Measurements from ENCODE around the gene NKD2. TPM values are rescaled to one million over a fixed set of nuclear protein-coding genes. Genes with fewer than 3 reads are reported as not detected.

NKD2 gene
- total RNA-seq, 1 experiment from 2014 or later = 20.4 TPM

- Histone ChIP-seq H3K27ac (ENCODE audit: low read depth, low read length) (no peak overlapping the region), H3K9ac (ENCODE audit: low read length) (no peak overlapping the region), H2AFZ (ENCODE audit: low read depth, low read length, poor library complexity, severe bottlenecking) (no peak overlapping the region), H3K36me3 (ENCODE audit: control insufficient read depth in 1 of 2, insufficient read depth in 2 of 2, low read length in 2 of 2) (no peaks in the 10 kb centered on the region; a peak in 2 of 4 replicates), H3K9me3 (ENCODE audit: control insufficient read depth in 1 of 2, insufficient read depth in 1 of 2, low read depth in 1 of 2, low read length in 2 of 2) (no peaks in the 10 kb centered on the region), H3K9me2 (ENCODE audit: insufficient read depth) (no peaks in the 10 kb centered on the region), H4K20me1 (ENCODE audit: insufficient read depth) (no peaks in the 10 kb centered on the region), H3K27me3 (ENCODE audit: insufficient read depth, low read length) (no peaks in the 10 kb centered on the region), H3K4me1 (ENCODE audit: control insufficient read depth in 1 of 2, insufficient read depth in 2 of 2, low read length in 2 of 2) (no peaks in the 10 kb centered on the region), H3K4me3 (replicated peaks in 1 of 2; ENCODE audit: low read depth in 1 of 2, low read length in 2 of 2) (no peak overlapping the region), H3K4me2 (ENCODE audit: low read length) (no peak overlapping the region), H3K79me2 (ENCODE audit: insufficient read depth, low read length) (no peaks in the 10 kb centered on the region)
- RAD21 ChIA-PET (ENCODE audit: low non-redundant PET in 1 of 2, low total read pairs in 2 of 2, uncharacterized antibody in 2 of 2, unreplicated experiment in 2 of 2) = no interaction called here
- no TSS peak for BruUV-seq (replicated peaks)
- POLR2A ChIA-PET = no interaction called here
- TF ChIP-seq RAD21 (IDR thresholded peaks at IDR 0.05; ENCODE audit: low read depth) (no peak), MAX (IDR thresholded peaks at IDR 0.05) (no peak), ZBTB33 (IDR thresholded peaks at IDR 0.05; ENCODE audit: extremely low read depth, insufficient replicate concordance, low read length) (no peak), EZH2 (IDR thresholded peaks at IDR 0.05) (no peak), CBX3 (IDR thresholded peaks at IDR 0.05; ENCODE audit: low read depth) (no peak), CTCF (IDR thresholded peaks at IDR 0.05 in 2 of 3, conservative IDR thresholded peaks at IDR 0.05 in 1 of 3; ENCODE audit: borderline replicate concordance in 1 of 3, insufficient read depth in 1 of 3, low read depth in 2 of 3, low read length in 2 of 3) (no peak), YY1 (IDR thresholded peaks at IDR 0.05; ENCODE audit: extremely low read depth, insufficient replicate concordance, low read depth, low read length) (no peak), EGR1 (IDR thresholded peaks at IDR 0.05; ENCODE audit: low read depth) (no peak), POLR2AphosphoS5 (IDR thresholded peaks at IDR 0.05; ENCODE audit: low read depth, low read length) (no peak), FOSL1 (IDR thresholded peaks at IDR 0.05; ENCODE audit: low read depth) (no peak), POLR2A (IDR thresholded peaks at IDR 0.05; ENCODE audit: borderline replicate concordance, extremely low read depth, insufficient read depth, insufficient read length) (no peak), ZFX (IDR thresholded peaks at IDR 0.05) (no peak), CEBPB (IDR thresholded peaks at IDR 0.05; ENCODE audit: low read depth) (no peak), ATF3 (IDR thresholded peaks at IDR 0.05) (no peak), JUND (IDR thresholded peaks at IDR 0.05) (no peak), ELF1 (IDR thresholded peaks at IDR 0.05; ENCODE audit: borderline replicate concordance, low read depth) (no peak), SP1 (IDR thresholded peaks at IDR 0.05; ENCODE audit: low read depth) (no peak), EZH2phosphoT487 (IDR thresholded peaks at IDR 0.05; ENCODE audit: borderline replicate concordance) (no peak), TCF7L2 (IDR thresholded peaks at IDR 0.05; ENCODE audit: borderline replicate concordance, extremely low read depth, insufficient read depth, insufficient read length) (no peak)
- no peak for DNase-seq (ENCODE audit: low read depth, low spot score)
- CTCF ChIA-PET = no interaction called here
- intact Hi-C loops (cut with micrococcal nuclease) = no loop called here
- ATAC-seq = no peak
Measured at GRCh38 chr5:1062761-1063568, 54.4 kb downstream of the NKD2 start.

Measured in HCT116 (cell line).